Ovary (tissue), 3 donors: ENCODE results near the gene DOCK4.

Source experiments
- EP300 ChIP-seq: sonication (generic); formaldehyde crosslinking; IDR thresholded peaks from one replicate; pipeline ENCODE4 v1.6.1; 2017; ENCODE audit warnings: antibody characterized with exemption
- TF ChIP-seq, protein P1 (sequence below), 3 donors: fragments of 450-650 bp in 2 of 3; fragments of 200-600 bp in 1 of 3; IDR thresholded peaks; one replicate each; pipeline versions ENCODE4 v1.5.1 to v1.8.0; 2016 to 2022; ENCODE audit warnings: antibody characterized with exemption in 3 of 3, mild to moderate bottlenecking in 1 of 3
- donor health status: DM: no; HTN: no; CAD: no.

DNA sequence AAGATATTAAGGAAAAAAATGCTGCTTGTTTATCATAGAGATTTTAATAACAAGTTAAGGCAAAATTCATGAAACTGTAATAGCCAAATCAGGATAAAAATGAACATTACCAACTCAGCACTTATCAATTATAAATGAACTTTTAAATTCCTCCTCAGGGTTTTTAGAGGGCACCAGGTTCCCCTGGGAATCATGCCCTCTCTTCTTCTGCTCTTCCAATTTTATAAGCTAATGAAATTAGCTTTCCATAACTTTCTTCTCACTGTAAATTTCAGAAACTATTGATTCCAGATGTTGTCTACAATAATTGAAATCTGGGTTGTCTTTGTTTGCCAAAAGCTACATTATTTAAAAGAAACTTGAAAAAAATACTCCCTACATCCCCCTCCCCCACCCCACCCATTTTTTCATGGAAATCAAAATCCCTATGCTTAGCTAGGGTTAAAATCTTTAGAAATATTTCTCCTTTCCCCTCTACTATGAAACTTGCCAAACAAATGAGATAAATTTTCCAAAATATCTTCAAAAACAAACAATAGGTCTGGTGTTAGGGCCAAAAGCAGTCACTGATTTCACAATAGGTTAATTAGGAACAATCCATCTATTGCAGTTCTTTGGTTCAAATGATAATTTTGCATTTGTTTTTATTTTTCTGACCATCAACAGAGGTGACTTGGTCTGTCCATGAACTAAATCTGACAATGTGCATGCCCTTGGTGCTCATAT, 187.7 kb downstream of the DOCK4 start:
- no peak for TF ChIP-seq EP300
- TF ChIP-seq, protein P1, sequence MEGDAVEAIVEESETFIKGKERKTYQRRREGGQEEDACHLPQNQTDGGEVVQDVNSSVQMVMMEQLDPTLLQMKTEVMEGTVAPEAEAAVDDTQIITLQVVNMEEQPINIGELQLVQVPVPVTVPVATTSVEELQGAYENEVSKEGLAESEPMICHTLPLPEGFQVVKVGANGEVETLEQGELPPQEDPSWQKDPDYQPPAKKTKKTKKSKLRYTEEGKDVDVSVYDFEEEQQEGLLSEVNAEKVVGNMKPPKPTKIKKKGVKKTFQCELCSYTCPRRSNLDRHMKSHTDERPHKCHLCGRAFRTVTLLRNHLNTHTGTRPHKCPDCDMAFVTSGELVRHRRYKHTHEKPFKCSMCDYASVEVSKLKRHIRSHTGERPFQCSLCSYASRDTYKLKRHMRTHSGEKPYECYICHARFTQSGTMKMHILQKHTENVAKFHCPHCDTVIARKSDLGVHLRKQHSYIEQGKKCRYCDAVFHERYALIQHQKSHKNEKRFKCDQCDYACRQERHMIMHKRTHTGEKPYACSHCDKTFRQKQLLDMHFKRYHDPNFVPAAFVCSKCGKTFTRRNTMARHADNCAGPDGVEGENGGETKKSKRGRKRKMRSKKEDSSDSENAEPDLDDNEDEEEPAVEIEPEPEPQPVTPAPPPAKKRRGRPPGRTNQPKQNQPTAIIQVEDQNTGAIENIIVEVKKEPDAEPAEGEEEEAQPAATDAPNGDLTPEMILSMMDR (IDR thresholded peaks at IDR 0.05), result no peak
